ENCODE data around the gene HK1.

Gene HK1

GRCh38 chr10:69394020-69394419, 115.7 kb downstream of the HK1 start:
- H3K27ac ChIP-seq (ENCODE audit: low read depth, low read length, poor library complexity, severe bottlenecking) = no peak overlapping the region
- no peaks in the 10 kb centered on the region for H3F3A ChIP-seq (ENCODE audit: insufficient read depth, low read length)
- H3K4me2 ChIP-seq (ENCODE audit: low read length) = no peak overlapping the region
- no peak overlapping the region for H3K9ac ChIP-seq (ENCODE audit: low read length)
- H3K36me3 ChIP-seq (ENCODE audit: insufficient read depth, low read length) = peaks cover 34% of the 10 kb centered on the region; the same call in 1 of the 2 replicates
- H3K4me3 ChIP-seq (ENCODE audit: low read depth, low read length, poor library complexity, severe bottlenecking) = no peak overlapping the region
- H3K9me2 ChIP-seq (ENCODE audit: low read depth, low read length) = no peaks in the 10 kb centered on the region
- H3K9me3 ChIP-seq (ENCODE audit: low read length) = no peaks in the 10 kb centered on the region
- no peaks in the 10 kb centered on the region for H4K20me1 ChIP-seq (ENCODE audit: insufficient read depth, low read length)
- TF ChIP-seq EZH2 (IDR thresholded peaks at IDR 0.05; ENCODE audit: borderline replicate concordance, low read length) = no peak
- H2AFZ ChIP-seq (ENCODE audit: low read length) = no peak overlapping the region
- H3K27me3 ChIP-seq (ENCODE audit: insufficient read depth, low read length) = no peaks in the 10 kb centered on the region
- H3K4me1 ChIP-seq (ENCODE audit: insufficient read depth, low read length, severe bottlenecking) = peaks cover 21% of the 10 kb centered on the region
- no peaks in the 10 kb centered on the region for H3K79me2 ChIP-seq (ENCODE audit: insufficient read depth, low read length)

- no peaks in the 10 kb centered on the region for H4K20me1 ChIP-seq (ENCODE audit: insufficient read depth, low read length)
These were observed 119.7 kb downstream of the HK1 start for GRCh38 chr10:69397972-69398371.

GRCh38 chr10:69398466-69398865, 120.2 kb downstream of the HK1 start:
- peaks cover 43% of the 10 kb centered on the region for H3K36me3 ChIP-seq (ENCODE audit: insufficient read depth, low read length)
- no peaks in the 10 kb centered on the region for H4K20me1 ChIP-seq (ENCODE audit: insufficient read depth, low read length)

More at GRCh38 chr10:69397972-69398371, 119.7 kb downstream of the HK1 start:
- H2AFZ ChIP-seq (ENCODE audit: low read length) = no peak overlapping the region
- no peak overlapping the region for H3K27ac ChIP-seq (ENCODE audit: low read depth, low read length, poor library complexity, severe bottlenecking)
- no peak overlapping the region for H3K9ac ChIP-seq (ENCODE audit: low read length)
- no peak overlapping the region for H3K4me2 ChIP-seq (ENCODE audit: low read length)
- no peaks in the 10 kb centered on the region for H3K79me2 ChIP-seq (ENCODE audit: insufficient read depth, low read length)
- H3K9me3 ChIP-seq (ENCODE audit: low read length) = no peaks in the 10 kb centered on the region
- H3K36me3 ChIP-seq (ENCODE audit: insufficient read depth, low read length) = peaks cover 43% of the 10 kb centered on the region
- no peaks in the 10 kb centered on the region for H3K4me1 ChIP-seq (ENCODE audit: insufficient read depth, low read length, severe bottlenecking)
- no peaks in the 10 kb centered on the region for H3K9me2 ChIP-seq (ENCODE audit: low read depth, low read length)
- no peak overlapping the region for H3K4me3 ChIP-seq (ENCODE audit: low read depth, low read length, poor library complexity, severe bottlenecking)
- H3F3A ChIP-seq (ENCODE audit: insufficient read depth, low read length) = no peaks in the 10 kb centered on the region
- no peak for TF ChIP-seq CTCF (IDR thresholded peaks at IDR 0.05; ENCODE audit: low read length)
- no peak for TF ChIP-seq EZH2 (IDR thresholded peaks at IDR 0.05; ENCODE audit: borderline replicate concordance, low read length)
- H3K27me3 ChIP-seq (ENCODE audit: insufficient read depth, low read length) = no peaks in the 10 kb centered on the region

More at GRCh38 chr10:69398466-69398865, 120.2 kb downstream of the HK1 start:
- no peaks in the 10 kb centered on the region for H3K27me3 ChIP-seq (ENCODE audit: insufficient read depth, low read length)
- H3K79me2 ChIP-seq (ENCODE audit: insufficient read depth, low read length) = no peaks in the 10 kb centered on the region
- no peak overlapping the region for H3K4me3 ChIP-seq (ENCODE audit: low read depth, low read length, poor library complexity, severe bottlenecking)
- no peak for TF ChIP-seq EZH2 (IDR thresholded peaks at IDR 0.05; ENCODE audit: borderline replicate concordance, low read length)
- no peak for TF ChIP-seq CTCF (IDR thresholded peaks at IDR 0.05; ENCODE audit: low read length)
- H3F3A ChIP-seq (ENCODE audit: insufficient read depth, low read length) = no peaks in the 10 kb centered on the region
- H3K9me3 ChIP-seq (ENCODE audit: low read length) = no peaks in the 10 kb centered on the region
- no peak overlapping the region for H3K4me2 ChIP-seq (ENCODE audit: low read length)
- H3K9ac ChIP-seq (ENCODE audit: low read length) = no peak overlapping the region
- no peaks in the 10 kb centered on the region for H3K9me2 ChIP-seq (ENCODE audit: low read depth, low read length)
- H2AFZ ChIP-seq (ENCODE audit: low read length) = no peak overlapping the region
- H3K27ac ChIP-seq (ENCODE audit: low read depth, low read length, poor library complexity, severe bottlenecking) = no peak overlapping the region
- no peaks in the 10 kb centered on the region for H3K4me1 ChIP-seq (ENCODE audit: insufficient read depth, low read length, severe bottlenecking)
